ENCODE results near the gene HIBADH. TPM values are rescaled to one million over a fixed set of nuclear protein-coding genes. Genes with fewer than 3 reads are reported as not detected.

The HIBADH gene
- total RNA-seq, 2 experiments from 2014 or later = 9.4 to 10.3 TPM

DNA sequence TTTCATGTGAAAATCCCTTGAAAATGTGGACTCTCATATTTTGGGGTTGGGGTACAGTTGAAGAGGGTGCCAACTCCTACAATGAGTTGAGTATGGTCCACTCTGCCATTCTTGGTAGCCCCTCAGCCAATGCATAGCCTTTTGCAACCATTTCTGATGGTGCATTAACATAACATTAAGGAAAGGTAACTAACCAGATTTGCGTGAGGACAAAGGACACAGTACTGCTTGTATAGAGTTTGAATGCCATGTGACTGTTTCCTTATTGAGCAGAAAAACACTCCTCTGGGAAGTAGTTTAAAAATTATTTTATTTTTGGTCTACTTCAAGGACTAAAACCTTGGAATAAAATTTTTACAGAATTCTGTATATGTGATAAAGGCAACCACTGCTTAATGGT, 107.9 kb downstream of the HIBADH start:
- H3K9me3 Mint-ChIP-seq (ENCODE audit: insufficient read depth) = no peaks in the 10 kb centered on the region
- POLR2A ChIA-PET = no interaction called here
- H3K36me3 Mint-ChIP-seq (ENCODE audit: low read depth) = no peaks in the 10 kb centered on the region
- H3K4me1 Mint-ChIP-seq (ENCODE audit: low read depth) = no peaks in the 10 kb centered on the region
- ATAC-seq (no peak), DNase-seq (no peak)
- H3K4me3 Mint-ChIP-seq = no peak overlapping the region
- H3K27ac Mint-ChIP-seq = no peak overlapping the region
- CTCF ChIA-PET = no interaction called here
- H3K27me3 Mint-ChIP-seq (ENCODE audit: low read depth) = no peaks in the 10 kb centered on the region

- ChIA-PET POLR2A (no interaction called here), CTCF (no interaction called here)
- no peak for DNase-seq
- Mint-ChIP-seq H3K4me1 (ENCODE audit: low read depth) (no peaks in the 10 kb centered on the region), H3K4me3 (no peak overlapping the region), H3K27me3 (ENCODE audit: low read depth) (no peaks in the 10 kb centered on the region), H3K9me3 (ENCODE audit: insufficient read depth) (no peaks in the 10 kb centered on the region), H3K36me3 (ENCODE audit: low read depth) (no peaks in the 10 kb centered on the region), H3K27ac (no peak overlapping the region)
- no peak for ATAC-seq
These were observed 109.4 kb downstream of the HIBADH start for GRCh38 chr7:27553273-27553672.

DNA sequence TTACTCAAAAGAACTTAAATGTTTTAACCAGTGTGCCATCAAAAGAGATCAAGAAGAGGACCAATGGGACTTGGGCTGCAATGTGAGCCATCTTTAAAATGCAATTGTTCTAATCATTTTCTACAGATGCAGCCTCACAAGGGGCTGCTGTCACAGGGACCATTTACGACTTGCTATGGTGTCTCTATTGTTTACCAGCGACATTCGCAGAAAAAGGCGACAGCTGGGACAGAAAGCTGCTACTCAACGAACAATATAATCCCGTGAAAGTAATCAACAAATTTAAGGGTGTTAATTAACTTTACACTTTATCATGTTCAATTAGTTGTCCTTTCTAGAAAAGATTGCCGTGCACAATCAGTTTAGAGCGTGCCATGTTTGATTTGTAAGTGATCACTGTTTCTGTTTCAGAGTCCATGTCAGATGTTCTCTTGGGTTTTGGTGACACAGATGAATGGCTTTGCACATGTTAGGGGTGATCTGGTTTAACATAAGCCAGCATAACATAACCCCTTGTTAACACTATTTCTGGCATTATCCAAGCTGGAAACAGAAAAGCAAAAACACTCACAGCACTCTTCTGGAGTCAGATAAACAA, 110.8 kb downstream of the HIBADH start:
- Mint-ChIP-seq H3K4me1 (ENCODE audit: low read depth) (no peaks in the 10 kb centered on the region), H3K9me3 (ENCODE audit: insufficient read depth) (no peaks in the 10 kb centered on the region), H3K4me3 (no peak overlapping the region), H3K36me3 (ENCODE audit: low read depth) (no peaks in the 10 kb centered on the region), H3K27ac (no peak overlapping the region), H3K27me3 (ENCODE audit: low read depth) (no peaks in the 10 kb centered on the region)
- POLR2A ChIA-PET = no interaction called here
- ATAC-seq = no peak
- no peak for DNase-seq
- CTCF ChIA-PET = no interaction called here

GRCh38 chr7:27549606-27550005, 113.1 kb downstream of the HIBADH start:
- no peak for ATAC-seq
- no peaks in the 10 kb centered on the region for H3K27me3 Mint-ChIP-seq (ENCODE audit: low read depth)
- ChIA-PET POLR2A (interaction anchor here (0.7 kb wide), 1 partner anchor 71 kb away, joined by 4 read pairs; no protein-coding TSS in a partner anchor), CTCF (no interaction called here)
- no peak for DNase-seq
- H3K27ac Mint-ChIP-seq = no peak overlapping the region
- H3K36me3 Mint-ChIP-seq (ENCODE audit: low read depth) = no peaks in the 10 kb centered on the region
- H3K4me1 Mint-ChIP-seq (ENCODE audit: low read depth) = no peaks in the 10 kb centered on the region
- H3K4me3 Mint-ChIP-seq = no peak overlapping the region
- H3K9me3 Mint-ChIP-seq (ENCODE audit: insufficient read depth) = no peaks in the 10 kb centered on the region

GRCh38 chr7:27548304-27548703, 114.4 kb downstream of the HIBADH start:
- ATAC-seq (no peak), DNase-seq (no peak)
- H3K27ac Mint-ChIP-seq = no peak overlapping the region
- H3K4me3 Mint-ChIP-seq = no peak overlapping the region
- no peaks in the 10 kb centered on the region for H3K9me3 Mint-ChIP-seq (ENCODE audit: insufficient read depth)
- no peaks in the 10 kb centered on the region for H3K4me1 Mint-ChIP-seq (ENCODE audit: low read depth)
- H3K27me3 Mint-ChIP-seq (ENCODE audit: low read depth) = no peaks in the 10 kb centered on the region
- H3K36me3 Mint-ChIP-seq (ENCODE audit: low read depth) = no peaks in the 10 kb centered on the region
- POLR2A ChIA-PET = no interaction called here
- CTCF ChIA-PET = no interaction called here

GRCh38 chr7:27547401-27547800, 115.3 kb downstream of the HIBADH start:
- Mint-ChIP-seq H3K27me3 (ENCODE audit: low read depth) (no peaks in the 10 kb centered on the region), H3K27ac (no peak overlapping the region), H3K9me3 (ENCODE audit: insufficient read depth) (no peaks in the 10 kb centered on the region), H3K4me3 (no peak overlapping the region), H3K36me3 (ENCODE audit: low read depth) (peaks cover 2% of the 10 kb centered on the region), H3K4me1 (ENCODE audit: low read depth) (no peaks in the 10 kb centered on the region)
- no peak for ATAC-seq
- POLR2A ChIA-PET = no interaction called here
- CTCF ChIA-PET = no interaction called here
- no peak for DNase-seq

GRCh38 chr7:27546610-27547009, 116.1 kb downstream of the HIBADH start:
- Mint-ChIP-seq H3K4me3 (no peak overlapping the region), H3K9me3 (ENCODE audit: insufficient read depth) (no peaks in the 10 kb centered on the region), H3K4me1 (ENCODE audit: low read depth) (no peaks in the 10 kb centered on the region), H3K36me3 (ENCODE audit: low read depth) (peaks cover 4% of the 10 kb centered on the region), H3K27me3 (ENCODE audit: low read depth) (no peaks in the 10 kb centered on the region), H3K27ac (no peak overlapping the region)
- DNase-seq (no peak), ATAC-seq (no peak)
- ChIA-PET POLR2A (no interaction called here), CTCF (no interaction called here)

GRCh38 chr7:27535795-27536194, 126.9 kb downstream of the HIBADH start:
- CTCF ChIA-PET = no interaction called here
- Mint-ChIP-seq H3K27me3 (ENCODE audit: low read depth) (no peaks in the 10 kb centered on the region), H3K36me3 (ENCODE audit: low read depth) (no peaks in the 10 kb centered on the region), H3K27ac (no peak overlapping the region), H3K4me3 (no peak overlapping the region), H3K9me3 (ENCODE audit: insufficient read depth) (no peaks in the 10 kb centered on the region), H3K4me1 (ENCODE audit: low read depth) (no peaks in the 10 kb centered on the region)
- ATAC-seq (no peak), DNase-seq (no peak)
- POLR2A ChIA-PET = no interaction called here

DNA sequence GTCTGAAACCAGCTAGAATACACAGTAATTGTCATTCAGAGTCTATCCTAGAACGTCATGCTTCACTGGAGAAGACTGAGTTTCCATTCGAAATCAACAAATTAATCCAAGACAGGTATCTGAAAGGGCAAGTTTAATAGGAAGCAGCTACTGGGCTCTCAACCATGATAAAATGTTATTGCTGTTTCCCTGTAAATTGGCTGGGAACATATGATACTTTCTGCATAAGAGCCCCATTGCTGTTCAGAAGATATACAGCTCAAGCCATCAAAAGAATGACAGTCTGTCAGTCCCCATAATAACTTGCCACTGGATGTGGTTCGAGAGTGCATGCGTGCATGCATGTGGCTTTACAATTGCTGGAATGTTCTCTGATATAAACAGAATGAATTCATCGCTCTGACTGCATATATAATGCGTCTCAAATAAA, 129.0 kb downstream of the HIBADH start:
- no peak overlapping the region for H3K27ac Mint-ChIP-seq
- H3K27me3 Mint-ChIP-seq (ENCODE audit: low read depth) = no peaks in the 10 kb centered on the region
- H3K36me3 Mint-ChIP-seq (ENCODE audit: low read depth) = no peaks in the 10 kb centered on the region
- ATAC-seq (no peak), DNase-seq (no peak)
- no peak overlapping the region for H3K4me3 Mint-ChIP-seq
- ChIA-PET CTCF (interaction anchor here (1.5 kb wide), 1 partner anchor 11 kb away, joined by 4 read pairs; no protein-coding TSS in a partner anchor), POLR2A (no interaction called here)
- no peaks in the 10 kb centered on the region for H3K4me1 Mint-ChIP-seq (ENCODE audit: low read depth)
- no peaks in the 10 kb centered on the region for H3K9me3 Mint-ChIP-seq (ENCODE audit: insufficient read depth)

GRCh38 chr7:27532314-27532713, 130.4 kb downstream of the HIBADH start:
- Mint-ChIP-seq H3K27me3 (ENCODE audit: low read depth) (no peaks in the 10 kb centered on the region), H3K4me3 (no peak overlapping the region), H3K9me3 (ENCODE audit: insufficient read depth) (no peaks in the 10 kb centered on the region), H3K36me3 (ENCODE audit: low read depth) (no peaks in the 10 kb centered on the region), H3K4me1 (ENCODE audit: low read depth) (no peaks in the 10 kb centered on the region), H3K27ac (no peak overlapping the region)
- CTCF ChIA-PET = no interaction called here
- ATAC-seq (no peak), DNase-seq (no peak)
- POLR2A ChIA-PET = no interaction called here

DNA sequence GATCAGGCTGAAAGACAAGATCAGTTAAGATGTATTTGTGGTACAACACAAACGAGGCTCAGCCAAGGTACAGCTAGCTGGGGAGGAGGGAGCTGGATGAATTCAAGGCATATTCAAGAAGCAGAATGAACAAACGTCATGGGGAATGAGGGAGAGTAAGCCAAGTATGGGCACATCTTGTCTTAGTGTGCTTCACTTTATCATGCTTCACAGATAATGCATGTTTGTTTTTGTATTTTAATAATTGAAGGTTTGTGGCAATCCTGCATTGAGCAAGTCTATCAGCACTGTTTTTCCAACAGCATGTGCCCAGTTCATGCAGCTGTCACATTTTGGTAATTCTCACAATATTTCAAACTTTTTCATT, 135.4 kb downstream of the HIBADH start:
- no peaks in the 10 kb centered on the region for H3K27me3 Mint-ChIP-seq (ENCODE audit: low read depth)
- CTCF ChIA-PET = no interaction called here
- no peak overlapping the region for H3K4me3 Mint-ChIP-seq
- ATAC-seq (no peak), DNase-seq (no peak)
- H3K4me1 Mint-ChIP-seq (ENCODE audit: low read depth) = no peaks in the 10 kb centered on the region
- POLR2A ChIA-PET = no interaction called here
- H3K9me3 Mint-ChIP-seq (ENCODE audit: insufficient read depth) = no peaks in the 10 kb centered on the region
- peaks cover 5% of the 10 kb centered on the region for H3K36me3 Mint-ChIP-seq (ENCODE audit: low read depth)
- no peak overlapping the region for H3K27ac Mint-ChIP-seq

- ATAC-seq (no peak), DNase-seq (no peak)
- no peak overlapping the region for H3K27ac Mint-ChIP-seq
- CTCF ChIA-PET = no interaction called here
- no peak overlapping the region for H3K4me3 Mint-ChIP-seq
- H3K9me3 Mint-ChIP-seq (ENCODE audit: insufficient read depth) = no peaks in the 10 kb centered on the region
- no peaks in the 10 kb centered on the region for H3K27me3 Mint-ChIP-seq (ENCODE audit: low read depth)
- H3K4me1 Mint-ChIP-seq (ENCODE audit: low read depth) = no peaks in the 10 kb centered on the region
- POLR2A ChIA-PET = no interaction called here
- peaks cover 5% of the 10 kb centered on the region for H3K36me3 Mint-ChIP-seq (ENCODE audit: low read depth)
These were observed 135.9 kb downstream of the HIBADH start for GRCh38 chr7:27526611-27527347.

DNA sequence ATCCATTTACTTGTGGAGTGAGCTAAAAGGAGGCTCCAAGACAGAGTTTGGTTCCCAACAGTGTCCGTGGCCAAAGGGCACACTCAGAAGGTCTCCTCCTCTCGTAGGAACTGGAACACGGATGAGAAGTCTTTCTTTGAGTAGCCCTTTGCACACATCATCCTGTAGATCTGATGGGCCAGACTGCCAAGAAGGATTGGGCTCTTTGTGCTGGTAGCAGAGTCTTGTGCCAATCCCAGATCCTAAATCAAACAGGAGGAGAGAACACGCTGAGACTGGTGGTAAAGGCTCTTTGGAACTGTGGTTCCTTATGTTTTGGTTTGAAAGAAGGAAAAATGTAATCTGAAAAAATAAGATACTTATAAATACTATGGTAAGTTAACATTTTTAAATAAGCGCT, 136.6 kb downstream of the HIBADH start:
- DNase-seq = no peak
- Mint-ChIP-seq H3K36me3 (ENCODE audit: low read depth) (peaks cover 5% of the 10 kb centered on the region), H3K4me3 (no peak overlapping the region), H3K4me1 (ENCODE audit: low read depth) (no peaks in the 10 kb centered on the region), H3K27me3 (ENCODE audit: low read depth) (no peaks in the 10 kb centered on the region), H3K27ac (no peak overlapping the region), H3K9me3 (ENCODE audit: insufficient read depth) (no peaks in the 10 kb centered on the region)
- ChIA-PET POLR2A (no interaction called here), CTCF (no interaction called here)
- ATAC-seq = no peak

Measured in activated CD8-positive, alpha-beta T cell treated with anti-CD3 and anti-CD28 coated beads, Interleukin-2, amount 10 ng/mL, durations not matched to agents 7 days and 5 days (primary cell).